Peyer's patch (tissue), 4 donors: Measurements from ENCODE around the gene CPED1.

Experiments
- POLR2A ChIP-seq, 2 donors: fragments of 450-650 bp; IDR thresholded peaks; one replicate each; pipeline ENCODE4 v1.5.1; 2017; ENCODE audit warnings: antibody characterized with exemption in 2 of 2, mild to moderate bottlenecking in 2 of 2, moderate library complexity in 2 of 2
- TF ChIP-seq, protein P1 (sequence below), 6 experiments: fragments of 450-650 bp in 4 of 6; fragments of 200-600 bp in 2 of 6; sonication (generic) in 1 of 6; IDR thresholded peaks; one replicate each; pipeline ENCODE4 v1.5.1; 2017 to 2019; ENCODE audit warnings: antibody characterized with exemption in 6 of 6, mild to moderate bottlenecking in 3 of 6, moderate library complexity in 1 of 6

DNA sequence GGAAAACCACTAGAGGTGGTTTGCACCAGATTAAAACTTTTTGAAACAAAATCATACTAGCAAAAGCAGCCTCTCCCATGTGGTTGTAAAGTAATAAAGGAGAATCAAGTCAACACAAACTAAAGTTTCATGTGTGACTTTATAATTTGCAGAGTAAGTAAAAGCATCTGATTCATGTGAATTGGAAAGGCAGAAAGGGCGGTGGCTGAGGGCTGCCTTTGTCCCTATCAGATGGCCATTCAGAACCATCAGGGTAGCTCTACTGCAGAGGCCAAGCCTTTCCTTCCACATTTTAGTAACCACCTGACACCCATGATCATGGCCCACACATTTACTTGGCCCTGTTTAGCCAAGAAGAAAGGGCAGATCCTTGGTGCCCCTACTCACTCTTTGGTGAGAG, 356.0 kb downstream of the CPED1 start:
- TF ChIP-seq, protein P1, sequence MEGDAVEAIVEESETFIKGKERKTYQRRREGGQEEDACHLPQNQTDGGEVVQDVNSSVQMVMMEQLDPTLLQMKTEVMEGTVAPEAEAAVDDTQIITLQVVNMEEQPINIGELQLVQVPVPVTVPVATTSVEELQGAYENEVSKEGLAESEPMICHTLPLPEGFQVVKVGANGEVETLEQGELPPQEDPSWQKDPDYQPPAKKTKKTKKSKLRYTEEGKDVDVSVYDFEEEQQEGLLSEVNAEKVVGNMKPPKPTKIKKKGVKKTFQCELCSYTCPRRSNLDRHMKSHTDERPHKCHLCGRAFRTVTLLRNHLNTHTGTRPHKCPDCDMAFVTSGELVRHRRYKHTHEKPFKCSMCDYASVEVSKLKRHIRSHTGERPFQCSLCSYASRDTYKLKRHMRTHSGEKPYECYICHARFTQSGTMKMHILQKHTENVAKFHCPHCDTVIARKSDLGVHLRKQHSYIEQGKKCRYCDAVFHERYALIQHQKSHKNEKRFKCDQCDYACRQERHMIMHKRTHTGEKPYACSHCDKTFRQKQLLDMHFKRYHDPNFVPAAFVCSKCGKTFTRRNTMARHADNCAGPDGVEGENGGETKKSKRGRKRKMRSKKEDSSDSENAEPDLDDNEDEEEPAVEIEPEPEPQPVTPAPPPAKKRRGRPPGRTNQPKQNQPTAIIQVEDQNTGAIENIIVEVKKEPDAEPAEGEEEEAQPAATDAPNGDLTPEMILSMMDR (IDR thresholded peaks at IDR 0.05) = no peak
- TF ChIP-seq POLR2A (IDR thresholded peaks at IDR 0.05) = no peak
